BJ (cell line): ENCODE results near the gene FAF2. TPM values are rescaled to one million over a fixed set of nuclear protein-coding genes. Genes with fewer than 3 reads are reported as not detected.

Experiments
- CTCF ChIA-PET: fragments of 350-600 bp; formaldehyde crosslinking; extraction: SDS; loops from one replicate; lab custom pipeline; 2021; ENCODE audit warnings: antibody characterized with exemption, inconsistent platforms; lab: Yijun Ruan, JAX
- POLR2A ChIA-PET: fragments of 300-600 bp; sonication (Branson Sonifier 250); formaldehyde crosslinking; extraction: SDS; loops from one replicate; lab custom pipeline; 2021; ENCODE audit warnings: antibody characterized with exemption; lab: Charles Lee
- DNase-seq: peaks from one replicate; pipeline ENCODE4 v3.0.0-alpha.2; 2011; ENCODE audit warnings: low read depth
- H3K27me3 ChIP-seq: 2 replicates; pipeline ENCODE4 v1.6.0; 2011; ENCODE audit warnings: low read length; ENCODE audit not compliant: control insufficient read depth, insufficient read depth
- H3K36me3 ChIP-seq: 2 replicates; pipeline ENCODE4 v1.5.1; 2011; ENCODE audit warnings: low read length; ENCODE audit not compliant: control insufficient read depth, insufficient read depth
- H3K4me3 ChIP-seq: 2 replicates; pipeline ENCODE4 v1.5.1; 2011; ENCODE audit warnings: low read depth, mild to moderate bottlenecking, control low read depth, low read length
- CTCF ChIP-seq: IDR thresholded peaks from 2 replicates; pipeline ENCODE4 v1.5.1; 2011; ENCODE audit warnings: low read depth, mild to moderate bottlenecking, control low read depth, inconsistent platforms, low read length, moderate library complexity; ENCODE audit not compliant: insufficient read depth
- polyA plus RNA-seq: library from polyadenylated mRNA; depleted of rRNA; stranded (reverse); fragments of >200 nt; gene quantifications from 2 replicates; pipeline ENCODE4 v1.2.3, GENCODE V29; 2011

The FAF2 gene
- polyA plus RNA-seq, 1 experiment: 36.9 TPM

DNA sequence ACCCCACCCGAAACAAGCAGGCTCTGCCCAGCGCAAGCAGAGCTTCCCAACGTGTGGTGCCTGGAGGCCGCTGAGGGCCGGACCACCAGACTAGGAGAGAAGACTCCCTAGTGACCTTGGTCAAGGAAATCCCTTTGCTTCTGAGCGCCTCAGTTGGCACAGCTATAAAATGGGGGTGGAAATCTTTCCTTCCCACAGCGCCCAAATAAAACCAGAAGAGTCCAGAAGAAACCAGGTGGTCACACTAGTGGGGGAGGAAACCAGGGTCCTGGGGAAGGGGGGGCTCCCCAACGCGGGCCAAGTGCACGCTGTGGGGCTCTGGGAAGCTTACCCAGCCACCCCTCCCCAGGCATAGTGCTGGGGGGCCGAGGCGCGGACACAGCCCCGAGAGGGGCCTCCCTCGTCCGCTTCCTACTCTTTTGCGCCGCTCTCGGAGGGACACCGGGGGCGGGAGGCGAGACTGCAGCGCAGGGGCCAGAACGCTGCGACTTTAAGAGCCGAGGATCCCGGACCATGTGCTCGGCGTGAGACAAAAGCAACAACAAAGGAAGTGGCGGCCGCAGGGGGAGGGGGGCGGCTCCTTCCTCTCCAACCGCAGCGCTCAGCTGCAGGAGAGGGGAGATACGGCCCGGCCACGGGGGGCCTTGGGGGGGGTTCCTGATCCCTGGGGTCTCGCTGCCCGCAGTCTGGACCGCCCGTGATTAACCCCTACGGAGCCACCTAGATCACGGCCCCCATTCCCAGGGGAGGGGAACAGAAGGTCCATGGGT is 88.1 kb downstream of the FAF2 start:
- Histone ChIP-seq H3K4me3 (peak overlapping the region; percentile 86), H3K36me3 (peaks cover 7% of the 10 kb centered on the region), H3K27me3 (no peaks in the 10 kb centered on the region)
- no peak for TF ChIP-seq CTCF
- DNase-seq: no peak
- POLR2A ChIA-PET: no interaction called here
- CTCF ChIA-PET: interaction anchor here (1.0 to 2.3 kb wide), 4 partner anchors 37 to 807 kb away, joined by 3 to 10 read pairs (median 4); partner anchors contain the start of genes CLTB and FAF2

DNA sequence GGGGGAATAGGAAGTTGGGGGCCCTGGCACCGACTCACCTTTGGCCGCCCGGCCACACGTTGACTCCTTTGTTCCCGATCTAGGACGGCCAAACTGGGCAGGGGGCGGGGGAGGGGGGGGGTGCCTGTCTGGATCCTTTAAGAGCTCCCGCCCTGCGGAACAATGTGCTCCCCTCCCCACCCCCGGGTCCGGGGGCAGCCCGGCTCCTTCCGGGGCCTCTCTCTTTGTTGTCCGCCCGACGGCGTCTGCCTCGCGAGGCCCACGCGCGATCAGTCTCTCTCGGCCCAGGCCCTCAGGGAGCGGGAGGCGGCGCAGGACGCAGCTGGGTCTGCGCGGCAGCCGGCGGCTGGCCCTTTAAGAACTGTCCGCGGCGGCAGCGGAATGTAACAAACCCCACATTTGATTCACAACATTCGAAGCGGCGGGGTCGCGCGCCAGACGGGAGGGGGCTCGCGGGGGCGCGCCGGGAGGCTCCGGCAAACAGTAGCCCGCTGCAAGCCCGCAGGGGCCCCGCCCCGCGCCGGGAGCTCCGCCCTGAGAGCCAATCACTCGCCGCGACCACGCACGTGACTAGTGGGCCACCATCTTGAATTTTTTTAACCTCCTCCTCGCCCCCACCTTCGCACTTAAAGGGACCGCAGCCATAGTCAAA is 88.8 kb downstream of the FAF2 start, which contains the start of gene RNF44:
Gene RNF44, minus strand, starts transcription at position 501 of the 652 bp plus-strand sequence. CDS start 4,930 bp downstream, outside the sequence.
- CTCF ChIA-PET: interaction anchor here (1.0 to 2.3 kb wide), 3 partner anchors 37 to 807 kb away, joined by 3 to 10 read pairs (median 4); partner anchors contain the start of gene CLTB
- POLR2A ChIA-PET: interaction anchor here (0.5 to 0.7 kb wide), 5 partner anchors 97 to 594 kb away, joined by 3 to 7 read pairs (median 4); no protein-coding TSS in a partner anchor
- TF ChIP-seq CTCF: no peak
- H3K36me3 ChIP-seq: no peaks in the 10 kb centered on the region; the same call in 1 of the 2 replicates
- peak; percentile 86 for DNase-seq
- peak within 1 kb of the TSS; percentile 86 for H3K4me3 ChIP-seq
- no peaks in the 10 kb centered on the region for H3K27me3 ChIP-seq

DNA sequence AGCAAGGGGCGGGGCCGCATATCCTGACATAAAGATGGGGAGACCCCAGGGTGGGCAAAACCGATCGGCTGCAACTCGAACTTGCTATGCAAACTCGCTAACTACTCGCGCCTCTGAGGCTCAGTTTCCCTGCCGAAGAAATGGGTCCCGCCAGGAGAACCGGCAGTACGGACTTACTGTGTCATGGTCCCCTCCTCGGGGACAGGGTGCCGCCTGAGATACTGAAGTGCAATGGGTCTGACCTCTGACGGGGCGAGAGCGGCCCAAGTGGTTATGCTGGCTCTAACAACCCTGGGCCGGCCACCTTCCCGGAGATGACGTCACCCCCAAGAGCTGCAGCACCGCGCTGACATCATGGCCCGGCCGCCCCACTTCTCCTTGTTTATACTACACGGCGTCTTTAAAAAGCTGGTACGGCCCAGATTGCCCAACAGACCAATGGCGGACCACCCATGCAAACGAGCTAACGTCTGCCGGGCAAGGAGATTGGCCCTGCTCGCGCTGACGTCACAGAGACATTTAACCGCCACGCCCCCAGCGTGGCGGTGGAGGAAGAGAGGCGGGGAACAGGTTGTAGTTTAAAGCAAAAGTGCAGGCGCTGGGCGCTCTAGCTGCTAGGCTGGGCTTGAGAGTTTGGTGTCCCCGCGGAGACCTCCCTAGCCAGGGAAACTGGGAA is 89.5 kb downstream of the FAF2 start:
- ChIA-PET CTCF (interaction anchor here (0.7 kb wide), 1 partner anchor 120 kb away, joined by 3 read pairs; no protein-coding TSS in a partner anchor), POLR2A (interaction anchor here (0.6 to 0.7 kb wide), 4 partner anchors 90 to 594 kb away, joined by 3 to 6 read pairs (median 4); partner anchors contain the start of gene FAF2)
- DNase-seq: peak; percentile 98
- H3K4me3 ChIP-seq: peak overlapping the region; percentile 86
- no peaks in the 10 kb centered on the region for H3K27me3 ChIP-seq
- TF ChIP-seq CTCF: no peak
- H3K36me3 ChIP-seq: no peaks in the 10 kb centered on the region

DNA sequence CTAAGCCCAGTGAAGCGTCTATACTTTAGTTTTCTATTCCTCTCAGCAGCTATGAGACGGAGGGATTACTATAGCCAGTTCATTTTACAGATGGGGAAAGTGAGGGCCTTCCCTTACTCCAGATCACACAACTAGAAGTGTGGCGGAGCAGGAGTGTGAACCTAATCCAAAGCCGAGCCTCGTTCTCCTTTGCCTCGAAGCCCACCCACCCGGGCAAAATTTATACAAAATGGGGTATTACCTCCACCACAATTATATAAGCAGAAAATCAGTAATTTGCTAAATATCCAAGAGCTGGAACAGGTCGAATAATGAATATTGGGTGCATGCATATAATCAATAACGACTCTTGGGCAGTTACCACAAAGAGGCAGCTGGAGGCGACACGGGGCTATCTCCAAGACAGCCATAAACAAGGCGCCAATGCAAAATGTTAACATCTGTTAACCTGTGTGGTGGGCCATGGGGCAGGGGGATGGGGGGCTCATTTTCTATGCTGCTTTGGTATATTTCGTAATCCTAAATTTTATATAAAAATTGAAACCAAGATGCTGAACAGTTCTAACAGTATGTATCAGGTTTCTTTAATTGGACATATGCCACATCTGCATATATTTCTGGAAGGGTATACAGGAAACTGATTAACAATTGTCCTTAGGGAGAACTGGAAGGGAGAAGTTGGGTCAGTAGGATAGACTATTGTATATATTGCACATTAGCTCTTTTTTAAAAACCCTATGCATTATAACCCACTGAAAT is 90.2 kb downstream of the FAF2 start:
- no peak for DNase-seq
- CTCF ChIA-PET: interaction anchor here (0.7 kb wide), 1 partner anchor 119 kb away, joined by 3 read pairs; no protein-coding TSS in a partner anchor

More for the DNA sequence above, 90.2 kb downstream of the FAF2 start:
- H3K27me3 ChIP-seq: no peaks in the 10 kb centered on the region
- H3K4me3 ChIP-seq: peak overlapping the region; percentile 24
- H3K36me3 ChIP-seq: no peaks in the 10 kb centered on the region
- TF ChIP-seq CTCF: no peak
- POLR2A ChIA-PET: interaction anchor here (0.7 kb wide), 1 partner anchor 91 kb away, joined by 3 read pairs; the partner anchor contains the start of gene FAF2
